HepG2 (cell line): Measurements from ENCODE around the gene NR0B1. TPM values are rescaled to one million over a fixed set of nuclear protein-coding genes. Genes with fewer than 3 reads are reported as not detected.

Experiments
- ATAC-seq: fragments of 200-7000 bp; cut with Tn5 transposase; 3 replicates; pipeline ENCODE4 v1.9.1; 2020; ENCODE audit warnings: mild to moderate bottlenecking, moderate library complexity
- BruUV-seq: library from RNA; stranded (reverse); fragments of 400-500 nt; replicated peaks from 2 replicates; lab custom pipeline; 2021; lab: Mats Ljungman, UMichigan
- CTCF ChIA-PET: fragments of 300-600 bp; formaldehyde crosslinking; extraction: SDS; loops from one replicate; lab custom pipeline; 2021; ENCODE audit warnings: low total read pairs, inconsistent platforms, low intra/inter-chr PET ratio; lab: Yijun Ruan, JAX
- POLR2A ChIA-PET: fragments of 350-600 bp; sonication (Branson Sonifier 250); formaldehyde crosslinking; loops from one replicate; lab custom pipeline; 2020; ENCODE audit warnings: antibody characterized with exemption, inconsistent platforms; lab: Yijun Ruan, JAX
- DNase-seq: peaks from one replicate; pipeline ENCODE4 v3.0.0-alpha.2; 2015; ENCODE audit warnings: low spot score
- FAIRE-seq: peaks from 3 replicates; lab custom pipeline; 2011; peaks lifted over from hg19 to GRCh38; lab: Jason Lieb, UNC
- H2AFZ ChIP-seq: one replicate; pipeline ENCODE4 v1.6.1; 2011; ENCODE audit warnings: low read length, inconsistent platforms
- H3K27ac ChIP-seq: fragments of 300-600 bp; 3 replicates; pipeline ENCODE4 v1.8.0; 2011; ENCODE audit warnings: mixed run types, mild to moderate bottlenecking, mixed read lengths, low read length, inconsistent platforms; ENCODE audit not compliant: insufficient read depth; ENCODE audit errors: extremely low read length
- H3K27me3 ChIP-seq, 2 experiments: fragments of 200-600 bp in 1 of 2; 2 replicates in 1 of 2; 3 replicates in 1 of 2; pipeline versions ENCODE4 v1.6.0 to v1.8.0; 2011; ENCODE audit warnings: low read length in 2 of 2, mild to moderate bottlenecking in 2 of 2, moderate library complexity in 2 of 2, inconsistent platforms in 1 of 2; ENCODE audit not compliant: insufficient read depth in 2 of 2, control insufficient read depth in 1 of 2
- H3K36me3 ChIP-seq, 2 experiments: fragments of 200-600 bp in 1 of 2; replicated peaks in 1 of 2; 2 replicates in 1 of 2; 3 replicates in 1 of 2; pipeline versions ENCODE4 v1.5.1 to v1.8.0; 2011; ENCODE audit warnings: low read length in 2 of 2, inconsistent platforms in 1 of 2; ENCODE audit not compliant: insufficient read depth in 2 of 2, control insufficient read depth in 1 of 2
- H3K4me1 ChIP-seq: 2 replicates; pipeline ENCODE4 v1.5.1; 2012; ENCODE audit warnings: low read length, inconsistent platforms; ENCODE audit not compliant: insufficient read depth
- H3K4me2 ChIP-seq: 2 replicates; pipeline ENCODE4 v1.6.0; 2011; ENCODE audit warnings: low read depth, low read length, inconsistent platforms
- H3K4me3 ChIP-seq, 3 experiments: fragments of 200-600 bp in 1 of 3; sonication (generic), shearing (Covaris generic) in 1 of 3; replicated peaks in 1 of 3; 2 replicates each; pipeline ENCODE4 v1.5.1; 2011 to 2016; ENCODE audit warnings: low read length in 3 of 3, inconsistent platforms in 2 of 3, low read depth in 2 of 3, mild to moderate bottlenecking in 2 of 3, control low read depth in 1 of 3, mixed read lengths in 1 of 3; ENCODE audit not compliant: insufficient read depth in 1 of 3
- H3K79me2 ChIP-seq: one replicate; pipeline ENCODE4 v1.6.1; 2011; ENCODE audit warnings: low read length, inconsistent platforms; ENCODE audit not compliant: insufficient read depth
- H3K9ac ChIP-seq: 2 replicates; pipeline ENCODE4 v1.6.0; 2011; ENCODE audit warnings: mild to moderate bottlenecking, low read depth, low read length, inconsistent platforms; ENCODE audit not compliant: insufficient read depth
- H3K9me3 ChIP-seq: 2 replicates; pipeline ENCODE4 v1.5.1; 2012; ENCODE audit warnings: mild to moderate bottlenecking, low read length
- H4K20me1 ChIP-seq: 2 replicates; pipeline ENCODE4 v1.6.0; 2011; ENCODE audit warnings: inconsistent platforms, mild to moderate bottlenecking, low read length, moderate library complexity; ENCODE audit not compliant: insufficient read depth
- KAT8 ChIP-seq: IDR thresholded peaks from 2 replicates; pipeline ENCODE4 v1.6.1; 2016; ENCODE audit warnings: missing genetic modification reagents, missing compliant biosample characterization
- SETDB1 ChIP-seq: sonication (generic); formaldehyde crosslinking; IDR thresholded peaks from 2 replicates; pipeline ENCODE4 v1.5.1; 2020; ENCODE audit warnings: missing genetic modification reagents, mild to moderate bottlenecking, borderline replicate concordance
- ZNF670 ChIP-seq: sonication (generic); formaldehyde crosslinking; IDR thresholded peaks from 2 replicates; pipeline ENCODE4 v1.8.0; 2022; ENCODE audit warnings: mild to moderate bottlenecking, missing genetic modification reagents, borderline replicate concordance
- WGBS: methylation state at CpG from one replicate; pipeline ENCODE4 v1.1.6; 2017; ENCODE audit warnings: low lambda C conversion rate; 5-methylcytosine and 5-hydroxymethylcytosine counted together
- in situ Hi-C: cut with HindIII; loops from 2 replicates; pipeline ENCODE4 v1.10.0; 2017; ENCODE audit warnings: low pct_unique_long_range_greater_than_20kb; ENCODE audit not compliant: extremely low pct_ligation_motif_present
- intact Hi-C: fragments of 100-400 bp; cut with micrococcal nuclease; formaldehyde crosslinking; loops from one replicate; pipeline ENCODE4 v1.10.0; 2022; ENCODE audit not compliant: unreplicated experiment
- polyA plus RNA-seq, 8 experiments: library from polyadenylated mRNA; depleted of rRNA in 3 of 8; stranded (reverse) in 7 of 8; unstranded in 1 of 8; fragments of >200 nt; fragmentation: Illumina TruSeq in 4 of 8; extraction: Trizol in 4 of 8; gene quantifications; 2 replicates each; pipeline versions ENCODE4 v1.2.1 to v1.2.3, GENCODE V29; 2011 to 2016; ENCODE audit warnings: low read depth in 4 of 8, missing spikeins in 1 of 8, mixed read lengths in 1 of 8; ENCODE audit not compliant: insufficient read depth in 1 of 8
- total RNA-seq, 5 experiments: library from RNA; depleted of rRNA; stranded (reverse); fragments of >200 nt; fragmentation: Illumina TruSeq; extraction: Trizol; gene quantifications; 2 replicates each; pipeline ENCODE4 v1.2.3, GENCODE V29; 2016; ENCODE audit warnings: low read depth in 1 of 5

The NR0B1 gene
- total and polyA plus RNA-seq, 2 of the 13 experiments (the other 11 are each of a cell fraction or from before 2014, with no cell fraction given), result not detected

DNA sequence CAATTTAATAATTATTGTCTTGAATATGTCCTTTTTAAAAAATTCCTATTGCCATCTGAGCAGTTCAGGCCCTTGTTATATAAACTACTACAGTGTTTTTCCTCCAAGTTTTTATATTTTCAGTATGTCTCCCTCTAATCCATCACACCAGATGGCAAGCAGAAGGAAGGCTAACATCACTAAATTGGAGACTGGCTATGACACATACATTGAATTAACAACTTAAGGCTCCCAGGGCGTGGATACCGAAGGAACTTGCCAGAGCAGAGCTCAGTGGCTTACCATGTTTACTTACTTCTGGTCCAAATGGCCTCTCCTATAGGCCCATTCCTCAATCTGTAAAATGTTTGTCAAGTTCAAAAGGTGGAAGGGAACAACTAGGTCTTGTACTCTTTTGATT lies 49.3 kb downstream of the NR0B1 start:
- TF ChIP-seq SETDB1 (CRISPR knock-in tag) (no peak), KAT8 (CRISPR knock-in tag) (no peak), ZNF670 (CRISPR knock-in tag) (no peak)
- FAIRE-seq (no peak), ATAC-seq (no peak), DNase-seq (no peak)
- ChIA-PET CTCF (no interaction called here), POLR2A (no interaction called here)
- no peaks in the 10 kb centered on the region for H4K20me1 ChIP-seq
- H3K27ac ChIP-seq, result no peak overlapping the region
- no peaks in the 10 kb centered on the region for H3K9me3 ChIP-seq
- H3K4me2 ChIP-seq, result no peak overlapping the region
- no peaks in the 10 kb centered on the region for H3K36me3 ChIP-seq
- no peak overlapping the region for H3K9ac ChIP-seq
- no peaks in the 10 kb centered on the region for H3K27me3 ChIP-seq
- in situ Hi-C loops (no loop called here), intact Hi-C loops (no loop called here)
- no peaks in the 10 kb centered on the region for H3K4me1 ChIP-seq
- no TSS peak for BruUV-seq
- H2AFZ ChIP-seq, result no peak overlapping the region
- no peaks in the 10 kb centered on the region for H3K79me2 ChIP-seq
- WGBS, result 6% methylated on average over 2 of the region's 2 CpGs
- no peak overlapping the region for H3K4me3 ChIP-seq

Other genes starting within 250 kb of the NR0B1 start
- gene MAGEB2, start 93.8 kb downstream of the NR0B1 start, total RNA-seq (2016; rRNA removed; fragmentation: Illumina TruSeq; extraction: Trizol), result not detected in 2 replicates
- not detected in 2 replicates for gene MAGEB2, start 93.8 kb downstream of the NR0B1 start, polyA plus RNA-seq (2011; rRNA removed)
- not detected in 2 replicates for gene MAGEB3, start 78.7 kb downstream of the NR0B1 start, total RNA-seq (2016; rRNA removed; fragmentation: Illumina TruSeq; extraction: Trizol)
- gene MAGEB3, start 78.7 kb downstream of the NR0B1 start, polyA plus RNA-seq (2011; rRNA removed), result not detected in 2 replicates
- gene MAGEB4, start 67.4 kb downstream of the NR0B1 start, total RNA-seq (2016; rRNA removed; fragmentation: Illumina TruSeq; extraction: Trizol), result not detected in 2 replicates
- not detected in 2 replicates for gene MAGEB4, start 67.4 kb downstream of the NR0B1 start, polyA plus RNA-seq (2011; rRNA removed)
- not detected in 2 replicates for gene MAGEB1, start 62.2 kb downstream of the NR0B1 start, total RNA-seq (2016; rRNA removed; fragmentation: Illumina TruSeq; extraction: Trizol)
- not detected in 2 replicates for gene MAGEB1, start 62.2 kb downstream of the NR0B1 start, polyA plus RNA-seq (2011; rRNA removed)